ENCODE results near the gene GFPT1.

GFPT1 gene

DNA sequence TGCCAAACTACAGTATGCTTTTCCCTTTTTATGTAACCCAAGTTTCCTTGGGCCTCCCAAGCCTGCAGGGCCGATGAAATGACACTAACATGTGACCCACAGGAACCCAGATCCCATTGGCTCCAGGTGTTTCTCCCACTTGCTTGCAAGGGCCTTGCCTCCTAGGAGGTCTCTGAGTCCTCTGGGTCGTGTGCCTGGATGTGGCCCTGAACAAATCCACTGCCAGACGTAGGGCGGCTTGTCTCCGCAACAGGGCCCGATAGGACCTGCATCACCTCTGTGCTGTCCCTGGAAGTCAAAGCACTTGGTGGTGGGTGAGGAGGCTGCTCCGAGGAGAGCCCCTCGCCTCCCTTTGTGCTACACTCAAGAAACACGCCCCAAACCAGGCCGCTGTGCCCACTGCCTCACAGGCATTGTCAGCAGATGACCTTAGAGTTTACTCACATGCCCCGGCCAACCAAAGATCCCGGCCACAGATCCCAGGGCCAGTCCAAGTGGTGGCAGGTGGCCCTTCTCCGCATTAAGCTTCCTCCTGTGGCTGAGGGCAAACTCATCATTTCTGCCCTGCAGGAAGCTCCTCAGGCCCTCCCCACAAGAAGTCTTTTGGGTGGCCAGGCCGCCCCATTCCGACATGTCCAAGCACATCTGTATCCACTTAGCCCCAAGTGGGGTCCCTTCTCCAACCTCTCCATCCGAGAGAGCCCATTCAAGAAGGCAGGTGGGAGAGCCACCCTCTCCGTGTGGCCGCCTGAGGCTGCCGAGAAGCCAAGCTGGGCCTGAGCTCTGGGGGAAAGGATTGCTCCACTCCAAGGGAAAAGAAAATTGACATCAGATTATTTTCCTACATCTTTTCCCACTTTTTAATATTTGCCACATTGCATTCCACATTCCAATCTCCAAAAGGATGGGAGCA lies 76.7 kb downstream of the GFPT1 start:
- Histone ChIP-seq H3K27me3 (ENCODE audit: low read length) (no peaks in the 10 kb centered on the region), H3K9me2 (replicated peaks; ENCODE audit: insufficient read depth, low read length) (no peaks in the 10 kb centered on the region), H2AFZ (ENCODE audit: low read depth, low read length, severe bottlenecking) (no peak overlapping the region), H3K9ac (ENCODE audit: low read length) (no peak overlapping the region), H3K79me2 (ENCODE audit: insufficient read depth, low read length) (no peaks in the 10 kb centered on the region), H3K4me3 (ENCODE audit: insufficient read depth, low read length, poor library complexity, severe bottlenecking) (no peak overlapping the region), H3F3A (ENCODE audit: insufficient read depth) (0 out of 2 replicates have a peak, but pooled peaks cover 2% of the 10 kb centered on the region), H4K20me1 (ENCODE audit: low read depth, low read length) (no peaks in the 10 kb centered on the region), H3K9me3 (ENCODE audit: insufficient read depth, low read length) (no peaks in the 10 kb centered on the region), H3K4me2 (ENCODE audit: low read depth, low read length, poor library complexity, severe bottlenecking) (no peak overlapping the region), H3K36me3 (ENCODE audit: low read length) (no peaks in the 10 kb centered on the region), H3K27ac (ENCODE audit: low read depth, low read length) (no peak overlapping the region)
- TF ChIP-seq, protein P1, sequence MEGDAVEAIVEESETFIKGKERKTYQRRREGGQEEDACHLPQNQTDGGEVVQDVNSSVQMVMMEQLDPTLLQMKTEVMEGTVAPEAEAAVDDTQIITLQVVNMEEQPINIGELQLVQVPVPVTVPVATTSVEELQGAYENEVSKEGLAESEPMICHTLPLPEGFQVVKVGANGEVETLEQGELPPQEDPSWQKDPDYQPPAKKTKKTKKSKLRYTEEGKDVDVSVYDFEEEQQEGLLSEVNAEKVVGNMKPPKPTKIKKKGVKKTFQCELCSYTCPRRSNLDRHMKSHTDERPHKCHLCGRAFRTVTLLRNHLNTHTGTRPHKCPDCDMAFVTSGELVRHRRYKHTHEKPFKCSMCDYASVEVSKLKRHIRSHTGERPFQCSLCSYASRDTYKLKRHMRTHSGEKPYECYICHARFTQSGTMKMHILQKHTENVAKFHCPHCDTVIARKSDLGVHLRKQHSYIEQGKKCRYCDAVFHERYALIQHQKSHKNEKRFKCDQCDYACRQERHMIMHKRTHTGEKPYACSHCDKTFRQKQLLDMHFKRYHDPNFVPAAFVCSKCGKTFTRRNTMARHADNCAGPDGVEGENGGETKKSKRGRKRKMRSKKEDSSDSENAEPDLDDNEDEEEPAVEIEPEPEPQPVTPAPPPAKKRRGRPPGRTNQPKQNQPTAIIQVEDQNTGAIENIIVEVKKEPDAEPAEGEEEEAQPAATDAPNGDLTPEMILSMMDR (IDR thresholded peaks at IDR 0.05; ENCODE audit: insufficient read depth, low read length, poor library complexity, severe bottlenecking), result no peak
- no peak for TF ChIP-seq EZH2phosphoT487 (conservative IDR thresholded peaks at IDR 0.05; ENCODE audit: low read length)

DNA sequence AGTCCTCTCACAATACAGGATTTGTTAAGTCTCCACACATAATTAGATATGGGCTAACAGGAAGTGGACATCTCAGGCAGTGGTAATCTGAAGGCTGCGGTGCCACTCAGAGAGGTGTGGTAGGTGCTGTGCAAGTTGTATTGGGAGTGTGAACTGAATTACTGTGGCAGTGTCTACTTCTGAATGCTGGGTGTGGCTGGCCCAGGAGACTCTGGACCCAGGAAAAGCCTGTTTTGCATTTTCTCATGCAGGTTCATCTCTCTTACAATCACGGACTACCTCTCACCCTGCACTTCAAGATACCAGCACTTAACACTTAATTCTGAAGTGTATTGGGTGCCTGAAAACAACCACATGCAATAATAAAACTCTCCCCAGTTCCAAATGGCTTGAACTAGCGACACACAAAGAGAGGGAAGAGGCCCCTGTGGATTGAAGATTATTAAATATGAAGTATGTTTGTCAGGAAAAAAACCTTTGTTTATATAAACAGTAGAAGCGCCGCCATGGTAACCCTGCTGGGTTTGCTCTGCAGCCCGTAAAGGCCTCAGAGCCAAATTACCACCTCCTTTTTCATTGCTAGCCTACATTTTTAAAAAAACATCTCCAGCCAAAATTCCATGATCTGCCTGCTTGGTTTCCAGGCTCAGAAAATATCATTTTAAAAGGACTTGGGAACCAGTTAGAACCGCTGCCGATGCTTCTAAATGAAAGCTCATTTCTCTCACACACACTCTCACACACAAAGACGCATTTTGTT lies 77.5 kb downstream of the GFPT1 start:
- H3K27me3 ChIP-seq (ENCODE audit: low read length), result no peaks in the 10 kb centered on the region
- 0 out of 2 replicates have a peak, but pooled peaks cover 2% of the 10 kb centered on the region for H3F3A ChIP-seq (ENCODE audit: insufficient read depth)
- no peak for TF ChIP-seq EZH2phosphoT487 (conservative IDR thresholded peaks at IDR 0.05; ENCODE audit: low read length)
- TF ChIP-seq, protein P1 (IDR thresholded peaks at IDR 0.05; ENCODE audit: insufficient read depth, low read length, poor library complexity, severe bottlenecking), result no peak
- H3K4me3 ChIP-seq (ENCODE audit: insufficient read depth, low read length, poor library complexity, severe bottlenecking), result no peak overlapping the region
- no peaks in the 10 kb centered on the region for H3K9me2 ChIP-seq (replicated peaks; ENCODE audit: insufficient read depth, low read length)
- no peak overlapping the region for H2AFZ ChIP-seq (ENCODE audit: low read depth, low read length, severe bottlenecking)
- H4K20me1 ChIP-seq (ENCODE audit: low read depth, low read length), result no peaks in the 10 kb centered on the region
- H3K27ac ChIP-seq (ENCODE audit: low read depth, low read length), result no peak overlapping the region
- H3K9me3 ChIP-seq (ENCODE audit: insufficient read depth, low read length), result no peaks in the 10 kb centered on the region
- no peak overlapping the region for H3K9ac ChIP-seq (ENCODE audit: low read length)
- no peaks in the 10 kb centered on the region for H3K79me2 ChIP-seq (ENCODE audit: insufficient read depth, low read length)
- H3K4me2 ChIP-seq (ENCODE audit: low read depth, low read length, poor library complexity, severe bottlenecking), result no peak overlapping the region
- no peaks in the 10 kb centered on the region for H3K36me3 ChIP-seq (ENCODE audit: low read length)

DNA sequence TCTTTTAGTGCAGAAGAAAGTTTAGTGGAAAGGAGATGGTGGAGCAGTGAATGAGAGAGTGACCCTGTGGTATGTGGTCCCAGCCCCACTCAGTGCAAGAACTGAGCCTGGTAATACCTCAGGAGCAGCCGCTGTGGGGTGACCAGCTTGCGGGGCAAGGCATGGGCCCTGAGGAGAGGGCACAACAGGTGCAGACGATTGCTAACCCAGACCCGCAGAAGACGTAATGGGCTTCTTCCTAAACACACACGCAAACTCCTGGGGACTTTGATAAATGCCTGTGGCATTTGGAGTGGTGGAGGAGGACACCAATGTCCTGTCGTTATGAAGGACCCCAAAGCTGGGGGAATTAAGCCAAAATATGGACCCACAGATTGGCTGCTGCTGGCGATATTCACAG lies 78.7 kb downstream of the GFPT1 start:
- H3K27ac ChIP-seq (ENCODE audit: low read depth, low read length), result no peak overlapping the region
- H3K9me3 ChIP-seq (ENCODE audit: insufficient read depth, low read length), result no peaks in the 10 kb centered on the region
- H3K4me2 ChIP-seq (ENCODE audit: low read depth, low read length, poor library complexity, severe bottlenecking), result no peak overlapping the region
- H3F3A ChIP-seq (ENCODE audit: insufficient read depth), result 0 out of 2 replicates have a peak, but pooled peaks cover 2% of the 10 kb centered on the region
- no peaks in the 10 kb centered on the region for H3K27me3 ChIP-seq (ENCODE audit: low read length)
- H2AFZ ChIP-seq (ENCODE audit: low read depth, low read length, severe bottlenecking), result no peak overlapping the region
- no peaks in the 10 kb centered on the region for H3K79me2 ChIP-seq (ENCODE audit: insufficient read depth, low read length)
- H3K4me3 ChIP-seq (ENCODE audit: insufficient read depth, low read length, poor library complexity, severe bottlenecking), result no peak overlapping the region
- H3K9me2 ChIP-seq (replicated peaks; ENCODE audit: insufficient read depth, low read length), result no peaks in the 10 kb centered on the region
- H3K36me3 ChIP-seq (ENCODE audit: low read length), result no peaks in the 10 kb centered on the region
- no peak overlapping the region for H3K9ac ChIP-seq (ENCODE audit: low read length)
- TF ChIP-seq, protein P1 (IDR thresholded peaks at IDR 0.05; ENCODE audit: insufficient read depth, low read length, poor library complexity, severe bottlenecking), result no peak
- no peak for TF ChIP-seq EZH2phosphoT487 (conservative IDR thresholded peaks at IDR 0.05; ENCODE audit: low read length)
- H4K20me1 ChIP-seq (ENCODE audit: low read depth, low read length), result no peaks in the 10 kb centered on the region

Data from SU-DHL-6 (cell line).